A549 (cell line): ENCODE data around the gene PLXNA1. TPM values are rescaled to one million over a fixed set of nuclear protein-coding genes. Genes with fewer than 3 reads are reported as not detected.

Experiments used
- ATAC-seq, 2 experiments: fragments of 200-7000 bp in 1 of 2; fragments of >200 bp in 1 of 2; cut with Nextera tagmentation in 1 of 2; cut with Tn5 transposase in 1 of 2; 3 replicates each; pipeline versions ENCODE4 v1.8.0 to v1.9.1; 2018 to 2020; ENCODE audit warnings: mild to moderate bottlenecking in 1 of 2, moderate library complexity in 1 of 2
- CTCF ChIA-PET: fragments of 300-600 bp; sonication (Branson Sonifier 250); formaldehyde crosslinking; extraction: SDS; loops from one replicate; lab custom pipeline; 2021; ENCODE audit warnings: antibody characterized with exemption, inconsistent platforms; lab: Yijun Ruan, JAX
- POLR2A ChIA-PET: fragments of 350-600 bp; formaldehyde crosslinking; extraction: SDS; loops from one replicate; lab custom pipeline; 2021; ENCODE audit warnings: antibody characterized with exemption, inconsistent platforms; lab: Yijun Ruan, JAX
- DNase-seq, 2 experiments: peaks; one replicate each; pipeline versions ENCODE4 v3.0.0 to v3.0.0-alpha.2; 2011 to 2016; ENCODE audit warnings: low read depth in 1 of 2, low spot score in 1 of 2
- FAIRE-seq: peaks from 2 replicates; lab custom pipeline; 2011; peaks lifted over from hg19 to GRCh38; lab: Jason Lieb, UNC
- H3K27ac ChIP-seq, 2 experiments: fragments of >200 bp; sonication (Bioruptor Twin); formaldehyde crosslinking; 3 replicates each; pipeline ENCODE4 v1.5.1; 2016 to 2017
- H3K4me1 ChIP-seq: fragments of >200 bp; sonication (Bioruptor Twin); formaldehyde crosslinking; 3 replicates; pipeline ENCODE4 v1.6.1; 2016
- H3K4me2 ChIP-seq: fragments of >200 bp; sonication (Bioruptor Twin); formaldehyde crosslinking; 3 replicates; pipeline ENCODE4 v1.6.1; 2016
- H3K4me3 ChIP-seq: fragments of >200 bp; sonication (Bioruptor Twin); formaldehyde crosslinking; 3 replicates; pipeline ENCODE4 v1.5.1; 2016
- H3K9me3 ChIP-seq: fragments of >200 bp; sonication (Bioruptor Twin); formaldehyde crosslinking; 3 replicates; pipeline ENCODE4 v1.6.1; 2016
- BCL3 ChIP-seq: fragments of >200 bp; sonication (Bioruptor Twin); formaldehyde crosslinking; IDR thresholded peaks from 3 replicates; pipeline ENCODE4 v1.6.1; 2016
- BHLHE40 ChIP-seq: IDR thresholded peaks from 2 replicates; pipeline ENCODE4 v1.6.1; 2012; ENCODE audit warnings: low read depth, low read length, inconsistent platforms
- CBX2 ChIP-seq: fragments of 200-600 bp; sonication (generic); IDR thresholded peaks from 2 replicates; pipeline ENCODE4 v1.6.1; 2016; ENCODE audit warnings: low read depth, mild to moderate bottlenecking, borderline replicate concordance
- CEBPB ChIP-seq, 2 experiments: fragments of >200 bp in 1 of 2; sonication (Bioruptor Twin) in 1 of 2; formaldehyde crosslinking in 1 of 2; IDR thresholded peaks; 2 replicates each; pipeline ENCODE4 v1.6.1; 2012 to 2016
- CHD2 ChIP-seq: fragments of 150-350 bp; IDR thresholded peaks from 2 replicates; pipeline ENCODE4 v1.6.1; 2014; ENCODE audit warnings: low read length; ENCODE audit not compliant: partially characterized antibody
- E2F6 ChIP-seq: IDR thresholded peaks from 2 replicates; pipeline ENCODE4 v1.6.1; 2012; ENCODE audit warnings: low read depth, borderline replicate concordance
- EHMT2 ChIP-seq: fragments of 200-600 bp; sonication (generic); IDR thresholded peaks from 2 replicates; pipeline ENCODE4 v1.6.1; 2016; ENCODE audit warnings: antibody characterized with exemption, low read depth, mild to moderate bottlenecking, moderate library complexity
- FOSB ChIP-seq: fragments of 250-450 bp; sonication (Bioruptor Pico); IDR thresholded peaks from 2 replicates; pipeline ENCODE4 v1.5.0; 2020; ENCODE audit warnings: mild to moderate bottlenecking, moderate library complexity
- FOSL2 ChIP-seq, 2 experiments: fragments of 450-650 bp in 1 of 2; fragments of >200 bp in 1 of 2; sonication (Bioruptor Twin) in 1 of 2; formaldehyde crosslinking; IDR thresholded peaks; 2 replicates each; pipeline versions ENCODE4 v1.5.0 to v1.6.1; 2016 to 2020; ENCODE audit warnings: mild to moderate bottlenecking in 1 of 2, moderate library complexity in 1 of 2
- HMGXB4 ChIP-seq: fragments of 250-450 bp; sonication (Bioruptor Pico); IDR thresholded peaks from 2 replicates; pipeline ENCODE4 v1.5.0; 2021; ENCODE audit warnings: mild to moderate bottlenecking, moderate library complexity, borderline replicate concordance
- HOXA7 ChIP-seq: fragments of 250-450 bp; sonication (Bioruptor Pico); IDR thresholded peaks from 2 replicates; pipeline ENCODE4 v1.5.0; 2020; ENCODE audit warnings: mild to moderate bottlenecking, moderate library complexity
- HOXB13 ChIP-seq: fragments of 250-450 bp; sonication (Bioruptor Pico); IDR thresholded peaks from 2 replicates; pipeline ENCODE4 v1.5.0; 2020; ENCODE audit warnings: low read depth, mild to moderate bottlenecking, moderate library complexity
- JUNB ChIP-seq: fragments of >200 bp; sonication (Bioruptor Twin); formaldehyde crosslinking; IDR thresholded peaks from 2 replicates; pipeline ENCODE4 v1.6.1; 2016
- KDM1A ChIP-seq: fragments of 200-600 bp; sonication (generic); IDR thresholded peaks from 2 replicates; pipeline ENCODE4 v1.6.1; 2016; ENCODE audit warnings: low read depth, mild to moderate bottlenecking
- KDM5A ChIP-seq: fragments of 200-600 bp; sonication (generic); IDR thresholded peaks from 2 replicates; pipeline ENCODE4 v1.6.1; 2016; ENCODE audit warnings: antibody characterized with exemption, mild to moderate bottlenecking
- MAFK ChIP-seq: fragments of 450-650 bp; IDR thresholded peaks from 2 replicates; pipeline ENCODE4 v1.6.1; 2014; ENCODE audit not compliant: partially characterized antibody
- RAD21 ChIP-seq, 2 experiments: fragments of >200 bp in 1 of 2; sonication (Bioruptor Twin) in 1 of 2; formaldehyde crosslinking in 1 of 2; IDR thresholded peaks in 1 of 2; conservative IDR thresholded peaks in 1 of 2; 2 replicates in 1 of 2; 3 replicates in 1 of 2; pipeline ENCODE4 v1.6.1; 2012 to 2018; ENCODE audit warnings: inconsistent platforms in 1 of 2
- RARB ChIP-seq: fragments of 250-450 bp; sonication (Bioruptor Pico); IDR thresholded peaks from 2 replicates; pipeline ENCODE4 v1.8.0; 2021; ENCODE audit warnings: mild to moderate bottlenecking, moderate library complexity
- RCOR1 ChIP-seq: fragments of 150-350 bp; IDR thresholded peaks from 2 replicates; pipeline ENCODE4 v1.6.1; 2014; ENCODE audit warnings: antibody characterized with exemption, low read length, low read depth
- SREBF2 ChIP-seq: fragments of 450-650 bp; IDR thresholded peaks from 2 replicates; pipeline ENCODE4 v1.6.1; 2014; ENCODE audit warnings: mild to moderate bottlenecking, moderate library complexity
- TFCP2L1 ChIP-seq: fragments of 250-450 bp; sonication (Bioruptor Pico); IDR thresholded peaks from 2 replicates; pipeline ENCODE4 v1.5.0; 2021; ENCODE audit warnings: mild to moderate bottlenecking
- ZSCAN20 ChIP-seq: fragments of 250-450 bp; sonication (Bioruptor Pico); IDR thresholded peaks from 2 replicates; pipeline ENCODE4 v1.8.0; 2022; ENCODE audit warnings: mild to moderate bottlenecking, moderate library complexity
- WGBS: methylation state at CpG from one replicate; pipeline ENCODE4 v1.1.6; 2017; ENCODE audit errors: missing lambda C conversion rate; 5-methylcytosine and 5-hydroxymethylcytosine counted together
- polyA plus RNA-seq, 4 experiments: library from polyadenylated mRNA; depleted of rRNA in 3 of 4; stranded (reverse); fragments of >200 nt; fragmentation: RNase III in 1 of 4; extraction: RNeasy Plus Mini Kit Qiagen cat#74134 plus additional on column Dnase treatment in 1 of 4; gene quantifications; 2 replicates in 3 of 4; 3 replicates in 1 of 4; pipeline ENCODE4 v1.2.3, GENCODE V29; 2011 to 2017

PLXNA1 gene
- polyA plus RNA-seq, 2 of the 4 experiments (the other 2 are of a cell fraction), result 9.1 to 16.3 TPM

GRCh38 chr3:127029658-127030507 lies 47.0 kb downstream of the PLXNA1 start:
- FAIRE-seq, result no peak
- H3K27ac ChIP-seq, result no peak overlapping the region
- no peaks in the 10 kb centered on the region for H3K4me1 ChIP-seq
- ChIA-PET POLR2A (no interaction called here), CTCF (no interaction called here)
- WGBS, result 94% methylated on average over 25 of the region's 42 CpGs
- no peak overlapping the region for H3K4me3 ChIP-seq
- DNase-seq, result no peak
- no peak overlapping the region for H3K4me2 ChIP-seq
- TF ChIP-seq RCOR1, result no peak
- no peak for TF ChIP-seq EHMT2
- TF ChIP-seq HOXB13 (CRISPR knock-in tag), result no peak
- no peak for TF ChIP-seq HMGXB4 (CRISPR knock-in tag)
- TF ChIP-seq FOSB (CRISPR knock-in tag), result no peak
- TF ChIP-seq BCL3, result no peak
- no peak for TF ChIP-seq FOSL2 (IDR thresholded peaks at IDR 0.05)
- TF ChIP-seq FOSL2 (CRISPR knock-in tag; IDR thresholded peaks at IDR 0.05), result no peak
- no peak for TF ChIP-seq HOXA7
- no peak for TF ChIP-seq CBX2
- no peak for TF ChIP-seq BHLHE40
- TF ChIP-seq JUNB, result no peak
- TF ChIP-seq, all 56 proteins: peak for 0
- no peaks in the 10 kb centered on the region for H3K9me3 ChIP-seq
- no peak for ATAC-seq

- DNase-seq (no peak), ATAC-seq (no peak), FAIRE-seq (no peak)
- no peak overlapping the region for H3K4me2 ChIP-seq
- CTCF ChIA-PET, result no interaction called here
- TF ChIP-seq CHD2 (no peak), ZSCAN20 (CRISPR knock-in tag) (no peak), E2F6 (no peak), CEBPB (IDR thresholded peaks at IDR 0.05) (no peak), SREBF2 (no peak), RAD21 (conservative IDR thresholded peaks at IDR 0.05 in 1 of 2, IDR thresholded peaks at IDR 0.05 in 1 of 2) (no peak), KDM5A (no peak), KDM1A (no peak), MAFK (no peak), HMGXB4 (CRISPR knock-in tag) (no peak), TFCP2L1 (CRISPR knock-in tag) (no peak), RARB (CRISPR knock-in tag) (no peak)
- TF ChIP-seq, all 56 proteins: peak for 0
- H3K27ac ChIP-seq, result no peak overlapping the region
- WGBS, result 93% methylated on average over 3 of the region's 19 CpGs
- POLR2A ChIA-PET, result no interaction called here
- no peaks in the 10 kb centered on the region for H3K9me3 ChIP-seq
- no peak overlapping the region for H3K4me3 ChIP-seq
- H3K4me1 ChIP-seq, result peaks cover 7% of the 10 kb centered on the region
Observed at GRCh38 chr3:127030508-127031412, 47.8 kb downstream of the PLXNA1 start.
